Eye (tissue), 1 donor: Measurements from ENCODE around the gene GINS1.

Source experiments
- DNase-seq: peaks from one replicate; pipeline ENCODE4 v3.0.0-alpha.2; 2015

GINS1 gene

GRCh38 chr20:25478889-25479568 lies 71.6 kb downstream of the GINS1 start:
- no peak for DNase-seq

- no peak for DNase-seq
Measured at GRCh38 chr20:25479638-25480037, 72.2 kb downstream of the GINS1 start.

GRCh38 chr20:25480156-25480555 lies 72.7 kb downstream of the GINS1 start:
- DNase-seq, result no peak

- DNase-seq, result no peak
Measured at GRCh38 chr20:25480797-25481196, 73.3 kb downstream of the GINS1 start.

GRCh38 chr20:25481235-25481917 lies 73.9 kb downstream of the GINS1 start:
- DNase-seq, result no peak

- DNase-seq, result no peak
Measured at GRCh38 chr20:25481918-25482253, 74.4 kb downstream of the GINS1 start.

GRCh38 chr20:25483431-25484132 lies 76.1 kb downstream of the GINS1 start:
- DNase-seq, result no peak

GRCh38 chr20:25484224-25484846 lies 76.9 kb downstream of the GINS1 start:
- no peak for DNase-seq

- DNase-seq, result no peak
Measured at GRCh38 chr20:25484911-25485511, 77.5 kb downstream of the GINS1 start.

- DNase-seq, result no peak
Measured at GRCh38 chr20:25485872-25486271, 78.4 kb downstream of the GINS1 start.

- peak; percentile 12 for DNase-seq
Measured at GRCh38 chr20:25486377-25486776, 78.9 kb downstream of the GINS1 start.

GRCh38 chr20:25487306-25487705 lies 79.8 kb downstream of the GINS1 start:
- DNase-seq, result no peak

GRCh38 chr20:25487975-25488374 lies 80.5 kb downstream of the GINS1 start:
- no peak for DNase-seq

GRCh38 chr20:25489221-25489871 lies 81.9 kb downstream of the GINS1 start:
- no peak for DNase-seq

GRCh38 chr20:25490656-25491445 lies 83.4 kb downstream of the GINS1 start:
- no peak for DNase-seq

GRCh38 chr20:25491446-25492038 lies 84.1 kb downstream of the GINS1 start:
- DNase-seq, result no peak

GRCh38 chr20:25493137-25493536 lies 85.7 kb downstream of the GINS1 start:
- DNase-seq, result no peak

- no peak for DNase-seq
Measured at GRCh38 chr20:25493748-25494505, 86.5 kb downstream of the GINS1 start.

GRCh38 chr20:25494506-25495188 lies 87.2 kb downstream of the GINS1 start:
- no peak for DNase-seq
